RWPE1 (cell line): Measurements from ENCODE around the gene ST3GAL3.

Experiments used
- CTCF ChIA-PET: fragments of 350-600 bp; sonication (Branson Sonifier 250); formaldehyde crosslinking; extraction: SDS; loops from one replicate; lab custom pipeline; 2021; lab: Yijun Ruan, JAX
- POLR2A ChIA-PET: fragments of 400-600 bp; formaldehyde crosslinking; extraction: SDS; loops from one replicate; lab custom pipeline; 2020; ENCODE audit warnings: antibody characterized with exemption; ENCODE audit not compliant: low non-redundant PET; lab: Yijun Ruan, JAX
- DNase-seq: peaks from one replicate; pipeline ENCODE4 v3.0.0; 2012; ENCODE audit warnings: low spot score
- H3K27ac ChIP-seq: fragments of 450-650 bp; 2 replicates; pipeline ENCODE4 v1.5.1; 2017
- CTCF ChIP-seq: fragments of 450-650 bp; conservative IDR thresholded peaks from 2 replicates; pipeline ENCODE4 v1.5.1; 2017; ENCODE audit warnings: low read depth, mild to moderate bottlenecking

Gene ST3GAL3

DNA sequence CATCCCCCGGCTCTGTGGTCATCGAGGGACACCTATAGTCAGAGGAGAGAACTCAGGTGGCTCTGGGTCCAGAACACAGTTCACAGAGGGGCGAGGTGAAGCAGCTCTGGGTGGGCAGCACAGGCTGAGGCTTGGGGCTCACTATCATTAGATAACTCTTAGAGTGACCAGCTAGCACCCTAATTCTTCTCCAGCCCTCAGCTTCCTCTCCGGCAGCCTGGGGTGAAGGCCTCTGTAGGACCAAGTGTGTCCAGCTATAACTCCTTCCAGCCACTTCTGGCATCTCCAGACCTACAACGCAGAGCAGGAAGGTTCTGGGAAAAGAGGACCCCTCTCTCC lies 227.6 kb downstream of the ST3GAL3 start:
- TF ChIP-seq CTCF = peak; percentile 41; the same call in 1 of the 2 replicates
- ChIA-PET CTCF (interaction anchor here (0.5 to 6.5 kb wide), 32 partner anchors 8 to 692 kb away, joined by 3 to 150 read pairs (median 4); partner anchors contain the start of genes ATP6V0B, IPO13 and SLC6A9), POLR2A (interaction anchor here (0.6 to 1.9 kb wide), 3 partner anchors 12 to 172 kb away, joined by 3 to 6 read pairs (median 6); partner anchors contain the start of gene IPO13)
- no peak for DNase-seq
- H3K27ac ChIP-seq = peak overlapping the region; percentile 96

DNA sequence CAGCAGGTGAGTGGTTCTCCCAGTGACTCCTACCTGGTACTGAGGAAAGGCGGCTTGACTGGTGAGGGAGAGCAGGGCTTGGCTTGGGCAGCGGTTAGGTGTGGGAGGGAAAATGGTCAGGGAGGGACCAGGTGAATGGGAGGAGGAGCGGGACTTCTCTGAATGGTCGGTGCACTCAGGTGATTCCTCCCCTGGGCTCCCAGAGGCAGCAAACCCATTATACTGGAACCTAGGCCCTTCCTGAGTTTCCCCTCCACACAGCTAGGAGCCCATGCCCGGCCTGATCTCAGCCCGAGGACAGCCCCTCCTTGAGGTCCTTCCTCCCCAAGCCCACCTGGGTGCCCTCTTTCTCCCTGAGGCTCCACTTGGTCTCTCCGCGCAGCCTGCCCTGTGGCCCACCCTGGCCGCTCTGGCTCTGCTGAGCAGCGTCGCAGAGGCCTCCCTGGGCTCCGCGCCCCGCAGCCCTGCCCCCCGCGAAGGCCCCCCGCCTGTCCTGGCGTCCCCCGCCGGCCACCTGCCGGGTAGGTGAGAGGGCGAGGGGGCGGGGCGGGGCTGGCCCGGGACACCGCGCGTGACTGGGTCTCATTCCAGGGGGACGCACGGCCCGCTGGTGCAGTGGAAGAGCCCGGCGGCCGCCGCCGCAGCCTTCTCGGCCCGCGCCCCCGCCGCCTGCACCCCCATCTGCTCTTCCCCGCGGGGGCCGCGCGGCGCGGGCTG lies 228.5 kb downstream of the ST3GAL3 start:
- peak overlapping the region; percentile 96 for H3K27ac ChIP-seq
- TF ChIP-seq CTCF = no peak
- peak; percentile 84 for DNase-seq
- ChIA-PET CTCF (interaction anchor here (0.5 to 6.5 kb wide), 15 partner anchors 11 to 899 kb away, joined by 3 to 150 read pairs (median 4); partner anchors contain the start of gene IPO13), POLR2A (interaction anchor here (0.6 to 1.9 kb wide), 3 partner anchors 32 to 173 kb away, joined by 6 to 10 read pairs (median 6); no protein-coding TSS in a partner anchor)

- ChIA-PET CTCF (interaction anchor here (0.5 to 6.5 kb wide), 7 partner anchors 9 to 279 kb away, joined by 3 to 150 read pairs (median 4); no protein-coding TSS in a partner anchor), POLR2A (interaction anchor here (0.6 kb wide), 1 partner anchor 31 kb away, joined by 10 read pairs; no protein-coding TSS in a partner anchor)
- DNase-seq = no peak
- peak; percentile 29 for TF ChIP-seq CTCF
- H3K27ac ChIP-seq = peak overlapping the region; percentile 96
These were observed 229.3 kb downstream of the ST3GAL3 start for GRCh38 chr1:43936431-43937151.

DNA sequence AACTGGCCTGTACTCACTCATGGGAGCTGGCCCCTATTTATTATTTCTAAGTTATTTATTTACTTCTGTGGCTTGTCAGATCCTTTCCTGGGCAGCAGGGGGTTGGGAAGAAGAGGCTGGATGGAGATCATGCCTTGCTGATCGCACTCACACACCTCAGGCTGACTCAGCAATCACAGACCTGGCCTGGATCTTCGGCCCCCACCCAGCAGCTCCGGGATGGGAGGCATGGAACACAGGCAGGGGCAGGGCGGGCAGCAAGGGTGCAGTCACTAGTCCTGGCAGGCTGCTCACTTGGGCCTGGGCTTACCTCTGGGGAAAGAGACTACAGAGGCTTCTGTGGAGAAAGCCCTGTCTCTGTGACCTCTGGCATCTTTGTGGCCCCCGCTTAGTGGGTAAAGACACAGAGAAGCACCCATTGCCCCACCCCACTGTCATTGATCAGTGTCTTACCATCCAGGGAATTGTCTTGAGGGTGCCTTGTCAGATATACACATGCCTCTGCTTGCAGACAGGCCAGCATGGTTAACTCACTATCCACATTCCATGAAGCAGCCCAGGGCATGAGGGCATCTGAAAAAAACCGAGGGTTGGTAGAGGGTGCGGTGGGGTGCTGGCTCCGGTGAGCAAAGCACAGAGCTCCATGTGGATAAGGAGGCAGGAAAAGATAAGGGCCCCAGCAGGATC lies 230.0 kb downstream of the ST3GAL3 start:
- H3K27ac ChIP-seq = peak overlapping the region; percentile 96
- peak; percentile 68 for DNase-seq
- CTCF ChIA-PET = interaction anchor here (0.6 to 6.5 kb wide), 6 partner anchors 8 to 298 kb away, joined by 3 to 150 read pairs (median 5); no protein-coding TSS in a partner anchor
- no peak for TF ChIP-seq CTCF
- POLR2A ChIA-PET = interaction anchor here (0.5 kb wide), 1 partner anchor 14 kb away, joined by 3 read pairs; no protein-coding TSS in a partner anchor

DNA sequence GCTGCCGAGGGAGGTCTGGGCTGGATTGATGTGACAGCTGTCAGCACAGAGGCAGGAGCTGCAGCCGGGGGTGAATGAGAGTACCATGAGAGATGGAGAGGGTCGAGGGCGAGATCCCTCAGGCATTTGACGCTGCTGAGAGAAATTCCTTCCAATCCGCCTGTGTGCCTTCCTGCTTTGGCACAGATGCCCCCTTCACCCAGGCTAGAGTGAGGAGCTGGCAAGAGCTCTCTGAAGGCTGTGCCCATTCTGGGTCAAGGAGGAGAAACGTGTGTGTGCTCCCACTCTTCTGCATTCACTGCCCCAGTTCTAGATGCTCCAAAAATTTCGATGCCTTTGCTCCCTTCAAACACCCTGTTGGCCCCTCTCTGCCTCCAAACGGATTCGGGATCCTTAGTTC lies 231.0 kb downstream of the ST3GAL3 start:
- no peak for TF ChIP-seq CTCF

More for the DNA sequence above, 231.0 kb downstream of the ST3GAL3 start:
- DNase-seq = no peak
- POLR2A ChIA-PET = interaction anchor here (0.6 to 1.1 kb wide), 2 partner anchors 9 to 54 kb away, joined by 3 read pairs; no protein-coding TSS in a partner anchor
- peak overlapping the region; percentile 96 for H3K27ac ChIP-seq
- CTCF ChIA-PET = interaction anchor here (1.1 kb wide), 1 partner anchor 32 kb away, joined by 3 read pairs; no protein-coding TSS in a partner anchor
